Lower leg skin (tissue), 4 donors: ENCODE data around the gene PDPR. TPM values are rescaled to one million over a fixed set of nuclear protein-coding genes. Genes with fewer than 3 reads are reported as not detected.
"Not testable (repeated sequence)": the region's sequence is repeated elsewhere in the genome, so short reads cannot be mapped to it uniquely, and the experiment has no call there.

Experiments used
- DNase-seq, 2 donors: peaks; one replicate each; pipeline ENCODE4 v3.0.0-alpha.2; 2019; ENCODE audit warnings: low spot score in 2 of 2
- H3K4me3 ChIP-seq: fragments of 200-600 bp; sonication (generic); 2 replicates; pipeline ENCODE4 v1.5.1; 2017; ENCODE audit warnings: mild to moderate bottlenecking, low read depth; ENCODE audit not compliant: poor library complexity, severe bottlenecking
- WGBS, 2 donors: methylation state at CpG; one replicate each; pipeline ENCODE4 v1.1.5; 2018; 5-methylcytosine and 5-hydroxymethylcytosine counted together
- intact Hi-C: fragments of 100-400 bp; cut with DNase I; formaldehyde crosslinking; loops from one replicate; pipeline ENCODE4 v1.15.0; 2023; ENCODE audit warnings: low total_unique reads
- total RNA-seq, 4 donors: library from RNA; depleted of rRNA; stranded (reverse); fragments of >200 nt; gene quantifications; one replicate each; pipeline ENCODE4 v1.1.0, GENCODE V29; 2016

The PDPR gene
- total RNA-seq, 4 donors from 2014 or later: 14.2 to 30.3 (median 29.1) TPM

- DNase-seq, H3K4me3 ChIP-seq, intact Hi-C loops: not testable (repeated sequence)
- WGBS, 2 donors: 91 to 99% methylated on average over 6 of the region's 6 CpGs
Observed at GRCh38 chr16:70112162-70112561, 2.0 kb upstream of the PDPR start.

- intact Hi-C loops, DNase-seq, H3K4me3 ChIP-seq: not testable (repeated sequence)
- WGBS, 2 donors: 0% methylated on average over 2 of the region's 15 CpGs; no CpG with 5 or more reads in 1 of the 2 donors
Observed at GRCh38 chr16:70113599-70113981, 542 bp upstream of the PDPR start.

- intact Hi-C loops, H3K4me3 ChIP-seq: not testable (repeated sequence)
- 81 to 85% methylated on average over 6 of the region's 6 CpGs for WGBS, 2 donors
- peak in 1 of 2 donors; percentile 57 for DNase-seq
Observed at GRCh38 chr16:70118354-70118753, 4.2 kb downstream of the PDPR start.

GRCh38 chr16:70118776-70119175 lies 4.6 kb downstream of the PDPR start:
- WGBS, 2 donors: 96 to 100% methylated on average over 3 of the region's 3 CpGs

GRCh38 chr16:70120398-70120797 lies 6.3 kb downstream of the PDPR start:
- intact Hi-C loops, H3K4me3 ChIP-seq, DNase-seq: not testable (repeated sequence)
- WGBS, 2 donors: 81 to 88% methylated on average over 8 of the region's 8 CpGs

More at GRCh38 chr16:70118776-70119175, 4.6 kb downstream of the PDPR start:
- peak in 1 of 2 donors; percentile 18 for DNase-seq
- intact Hi-C loops, H3K4me3 ChIP-seq: not testable (repeated sequence)

GRCh38 chr16:70123822-70124221 lies 9.7 kb downstream of the PDPR start:
- WGBS, 2 donors: 84 to 85% methylated on average over 14 of the region's 14 CpGs

GRCh38 chr16:70126226-70126625 lies 12.1 kb downstream of the PDPR start:
- H3K4me3 ChIP-seq, DNase-seq, intact Hi-C loops: not testable (repeated sequence)
- WGBS, 2 donors: 93 to 96% methylated on average over 11 of the region's 11 CpGs

More at GRCh38 chr16:70123822-70124221, 9.7 kb downstream of the PDPR start:
- intact Hi-C loops, DNase-seq, H3K4me3 ChIP-seq: not testable (repeated sequence)

- DNase-seq, H3K4me3 ChIP-seq, intact Hi-C loops: not testable (repeated sequence)
- 58 to 75% methylated on average over 5 of the region's 5 CpGs for WGBS, 2 donors
Observed at GRCh38 chr16:70127706-70128105, 13.6 kb downstream of the PDPR start.

- H3K4me3 ChIP-seq, DNase-seq, intact Hi-C loops: not testable (repeated sequence)
- 89 to 91% methylated on average over 6 to 8 of the region's 10 CpGs for WGBS, 2 donors
Observed at GRCh38 chr16:70128844-70129243, 14.7 kb downstream of the PDPR start.

- WGBS, 2 donors: 93 to 95% methylated on average over 8 of the region's 8 CpGs
- H3K4me3 ChIP-seq, intact Hi-C loops, DNase-seq: not testable (repeated sequence)
Observed at GRCh38 chr16:70135796-70136195, 21.7 kb downstream of the PDPR start.

GRCh38 chr16:70136595-70136994 lies 22.5 kb downstream of the PDPR start:
- WGBS, 2 donors: 67 to 81% methylated on average over 2 of the region's 2 CpGs
- H3K4me3 ChIP-seq, DNase-seq, intact Hi-C loops: not testable (repeated sequence)

GRCh38 chr16:70142739-70143138 lies 28.6 kb downstream of the PDPR start:
- WGBS, 2 donors: 97 to 98% methylated on average over 10 of the region's 10 CpGs
- H3K4me3 ChIP-seq, DNase-seq, intact Hi-C loops: not testable (repeated sequence)

- intact Hi-C loops, DNase-seq, H3K4me3 ChIP-seq: not testable (repeated sequence)
- 74 to 83% methylated on average over 9 of the region's 9 CpGs for WGBS, 2 donors
Observed at GRCh38 chr16:70143231-70143895, 29.2 kb downstream of the PDPR start.

- 87% methylated on average over 11 of the region's 11 CpGs for WGBS, 2 donors
- intact Hi-C loops, H3K4me3 ChIP-seq, DNase-seq: not testable (repeated sequence)
Observed at GRCh38 chr16:70147853-70148252, 33.7 kb downstream of the PDPR start.

GRCh38 chr16:70148453-70148852 lies 34.3 kb downstream of the PDPR start:
- intact Hi-C loops, H3K4me3 ChIP-seq, DNase-seq: not testable (repeated sequence)
- 93 to 94% methylated on average over 6 of the region's 6 CpGs for whole genome bisulfite sequencing, 2 donors

- intact Hi-C loops, DNase-seq, H3K4me3 ChIP-seq: not testable (repeated sequence)
- 98% methylated on average over 8 of the region's 8 CpGs for WGBS, 2 donors
Observed at GRCh38 chr16:70149296-70149695, 35.2 kb downstream of the PDPR start.
